PC-9 (cell line): ENCODE data around the gene DNAJC22. TPM values are rescaled to one million over a fixed set of nuclear protein-coding genes. Genes with fewer than 3 reads are reported as not detected.

Experiments used
- BruUV-seq: library from RNA; stranded (reverse); fragments of 400-500 nt; replicated peaks from 2 replicates; lab custom pipeline; 2021; lab: Mats Ljungman, UMichigan
- CTCF ChIA-PET: fragments of 300-600 bp; sonication (Branson Sonifier 250); formaldehyde crosslinking; loops from one replicate; lab custom pipeline; 2022; ENCODE audit warnings: antibody characterized with exemption; lab: Charles Lee
- POLR2A ChIA-PET: fragments of 300-600 bp; sonication (Branson Sonifier 250); formaldehyde crosslinking; loops from one replicate; lab custom pipeline; 2022; ENCODE audit warnings: antibody characterized with exemption; ENCODE audit not compliant: unreplicated experiment; lab: Charles Lee
- DNase-seq, 2 experiments: peaks; one replicate each; pipeline versions ENCODE4 v3.0.0 to v3.0.0-alpha.2; 2015 to 2022; ENCODE audit warnings: mixed read lengths in 1 of 2
- H2AFZ ChIP-seq: fragments of 200-600 bp; sonication (generic); 2 replicates; pipeline ENCODE4 v1.8.1; 2017; ENCODE audit warnings: antibody characterized with exemption
- H3F3A ChIP-seq: fragments of 200-600 bp; sonication (generic); 2 replicates; pipeline ENCODE4 v1.8.1; 2017; ENCODE audit warnings: antibody characterized with exemption, mild to moderate bottlenecking, low read depth; ENCODE audit not compliant: insufficient read depth
- H3K27ac ChIP-seq: fragments of 200-600 bp; sonication (generic); 2 replicates; pipeline ENCODE4 v1.6.1; 2016; ENCODE audit warnings: mixed run types
- H3K27me3 ChIP-seq: fragments of 200-600 bp; sonication (generic); 2 replicates; pipeline ENCODE4 v1.6.1; 2016; ENCODE audit warnings: low read depth, mixed run types; ENCODE audit not compliant: insufficient read depth
- H3K36me3 ChIP-seq: fragments of 200-600 bp; sonication (generic); 2 replicates; pipeline ENCODE4 v1.6.1; 2016; ENCODE audit warnings: low read depth, mixed run types
- H3K4me1 ChIP-seq: fragments of 200-600 bp; sonication (generic); replicated peaks from 2 replicates; pipeline ENCODE4 v1.6.1; 2016; ENCODE audit warnings: mixed run types; ENCODE audit not compliant: insufficient read depth
- H3K4me2 ChIP-seq: fragments of 200-600 bp; sonication (generic); 2 replicates; pipeline ENCODE4 v1.6.1; 2017; ENCODE audit warnings: mixed run types
- H3K4me3 ChIP-seq: fragments of 200-600 bp; sonication (generic); 2 replicates; pipeline ENCODE4 v1.6.1; 2016; ENCODE audit warnings: mixed run types
- H3K79me2 ChIP-seq: fragments of 200-600 bp; sonication (generic); 2 replicates; pipeline ENCODE4 v1.6.1; 2017; ENCODE audit warnings: low read depth, mixed run types
- H3K9me2 ChIP-seq: fragments of 200-600 bp; sonication (generic); 2 replicates; pipeline ENCODE4 v1.8.1; 2017; ENCODE audit warnings: mild to moderate bottlenecking; ENCODE audit not compliant: insufficient read depth
- H3K9me3 ChIP-seq: fragments of 200-600 bp; sonication (generic); 2 replicates; pipeline ENCODE4 v1.8.1; 2016; ENCODE audit warnings: low read depth; ENCODE audit not compliant: insufficient read depth
- H4K20me1 ChIP-seq: fragments of 200-600 bp; sonication (generic); 2 replicates; pipeline ENCODE4 v1.8.1; 2017; ENCODE audit not compliant: insufficient read depth
- EZH2 ChIP-seq: fragments of 200-600 bp; sonication (generic); IDR thresholded peaks from 2 replicates; pipeline ENCODE4 v1.8.0; 2017; ENCODE audit warnings: antibody characterized with exemption, low read depth
- intact Hi-C: fragments of 100-400 bp; cut with micrococcal nuclease; formaldehyde crosslinking; loops from one replicate; pipeline ENCODE4 v1.10.0; 2022; ENCODE audit not compliant: unreplicated experiment
- total RNA-seq: library from RNA; stranded (reverse); gene quantifications from 2 replicates; pipeline ENCODE4 v1.2.3, GENCODE V29; 2021
- TF ChIP-seq, protein P1 (sequence below): fragments of 200-600 bp; sonication (generic); conservative IDR thresholded peaks from 2 replicates; pipeline ENCODE4 v1.6.1; 2017; ENCODE audit warnings: mixed run types, antibody characterized with exemption, mild to moderate bottlenecking, moderate library complexity

DNAJC22 gene
- total RNA-seq, 1 experiment from 2014 or later = 3.7 TPM

DNA sequence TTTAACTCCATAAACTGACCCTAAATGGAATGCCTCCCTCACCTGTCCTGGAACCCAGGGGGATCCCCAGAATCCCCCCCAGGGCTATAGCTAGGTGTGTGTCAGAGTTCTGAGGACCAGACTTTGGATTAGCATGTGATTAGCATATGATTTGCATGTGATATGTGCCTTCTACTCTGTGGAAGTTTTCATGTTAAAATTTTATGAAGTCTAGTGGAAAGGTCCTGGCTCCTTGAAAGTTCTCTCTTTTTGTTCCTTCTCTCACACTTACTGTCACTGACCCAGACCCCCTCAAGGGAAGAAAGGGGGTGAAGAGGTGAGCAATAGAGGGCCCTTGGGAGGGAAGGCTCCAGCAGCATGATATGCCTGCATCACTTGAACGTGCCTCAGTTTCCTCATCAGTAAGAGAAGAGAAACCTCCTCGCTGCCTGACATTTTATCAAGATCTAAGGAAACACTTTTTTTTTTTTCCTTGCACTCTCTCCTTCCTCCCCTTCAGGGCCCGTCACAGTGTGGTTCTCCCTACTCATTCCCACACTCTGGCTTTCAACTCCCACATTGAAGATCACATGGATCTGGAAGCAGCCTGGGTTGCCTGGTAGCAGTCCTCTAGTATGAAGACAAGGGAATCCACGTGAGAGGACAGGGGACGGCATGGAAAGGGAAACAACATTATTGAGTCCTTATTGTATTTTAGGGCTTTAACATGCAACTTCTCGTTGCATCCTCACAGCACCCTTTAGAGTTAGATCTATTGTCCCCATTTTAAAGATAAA, 6.4 kb upstream of the DNAJC22 start:
- no peaks in the 10 kb centered on the region for H3K79me2 ChIP-seq
- H3F3A ChIP-seq = peaks cover 12% of the 10 kb centered on the region; the same call in 1 of the 2 replicates
- no peaks in the 10 kb centered on the region; the same call in 1 of the 2 replicates for H3K4me1 ChIP-seq
- H3K4me2 ChIP-seq = no peak overlapping the region
- POLR2A ChIA-PET = no interaction called here
- H4K20me1 ChIP-seq = no peaks in the 10 kb centered on the region
- peaks cover 25% of the 10 kb centered on the region for H3K27me3 ChIP-seq
- DNase-seq = no peak
- no peaks in the 10 kb centered on the region for H3K36me3 ChIP-seq
- no peaks in the 10 kb centered on the region for H3K9me3 ChIP-seq
- intact Hi-C loops = loop anchor here (5.0 kb wide), 1 partner anchor 278 kb away; the partner anchor contains the start of gene KMT2D
- no TSS peak for BruUV-seq
- H3K9me2 ChIP-seq = no peaks in the 10 kb centered on the region
- no peak overlapping the region for H3K27ac ChIP-seq
- CTCF ChIA-PET = interaction anchor here (0.6 kb wide), 1 partner anchor 7 kb away, joined by 4 read pairs; no protein-coding TSS in a partner anchor
- H3K4me3 ChIP-seq = no peak overlapping the region
- TF ChIP-seq, protein P1, sequence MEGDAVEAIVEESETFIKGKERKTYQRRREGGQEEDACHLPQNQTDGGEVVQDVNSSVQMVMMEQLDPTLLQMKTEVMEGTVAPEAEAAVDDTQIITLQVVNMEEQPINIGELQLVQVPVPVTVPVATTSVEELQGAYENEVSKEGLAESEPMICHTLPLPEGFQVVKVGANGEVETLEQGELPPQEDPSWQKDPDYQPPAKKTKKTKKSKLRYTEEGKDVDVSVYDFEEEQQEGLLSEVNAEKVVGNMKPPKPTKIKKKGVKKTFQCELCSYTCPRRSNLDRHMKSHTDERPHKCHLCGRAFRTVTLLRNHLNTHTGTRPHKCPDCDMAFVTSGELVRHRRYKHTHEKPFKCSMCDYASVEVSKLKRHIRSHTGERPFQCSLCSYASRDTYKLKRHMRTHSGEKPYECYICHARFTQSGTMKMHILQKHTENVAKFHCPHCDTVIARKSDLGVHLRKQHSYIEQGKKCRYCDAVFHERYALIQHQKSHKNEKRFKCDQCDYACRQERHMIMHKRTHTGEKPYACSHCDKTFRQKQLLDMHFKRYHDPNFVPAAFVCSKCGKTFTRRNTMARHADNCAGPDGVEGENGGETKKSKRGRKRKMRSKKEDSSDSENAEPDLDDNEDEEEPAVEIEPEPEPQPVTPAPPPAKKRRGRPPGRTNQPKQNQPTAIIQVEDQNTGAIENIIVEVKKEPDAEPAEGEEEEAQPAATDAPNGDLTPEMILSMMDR = no peak
- no peak for TF ChIP-seq EZH2
- no peak overlapping the region for H2AFZ ChIP-seq

DNA sequence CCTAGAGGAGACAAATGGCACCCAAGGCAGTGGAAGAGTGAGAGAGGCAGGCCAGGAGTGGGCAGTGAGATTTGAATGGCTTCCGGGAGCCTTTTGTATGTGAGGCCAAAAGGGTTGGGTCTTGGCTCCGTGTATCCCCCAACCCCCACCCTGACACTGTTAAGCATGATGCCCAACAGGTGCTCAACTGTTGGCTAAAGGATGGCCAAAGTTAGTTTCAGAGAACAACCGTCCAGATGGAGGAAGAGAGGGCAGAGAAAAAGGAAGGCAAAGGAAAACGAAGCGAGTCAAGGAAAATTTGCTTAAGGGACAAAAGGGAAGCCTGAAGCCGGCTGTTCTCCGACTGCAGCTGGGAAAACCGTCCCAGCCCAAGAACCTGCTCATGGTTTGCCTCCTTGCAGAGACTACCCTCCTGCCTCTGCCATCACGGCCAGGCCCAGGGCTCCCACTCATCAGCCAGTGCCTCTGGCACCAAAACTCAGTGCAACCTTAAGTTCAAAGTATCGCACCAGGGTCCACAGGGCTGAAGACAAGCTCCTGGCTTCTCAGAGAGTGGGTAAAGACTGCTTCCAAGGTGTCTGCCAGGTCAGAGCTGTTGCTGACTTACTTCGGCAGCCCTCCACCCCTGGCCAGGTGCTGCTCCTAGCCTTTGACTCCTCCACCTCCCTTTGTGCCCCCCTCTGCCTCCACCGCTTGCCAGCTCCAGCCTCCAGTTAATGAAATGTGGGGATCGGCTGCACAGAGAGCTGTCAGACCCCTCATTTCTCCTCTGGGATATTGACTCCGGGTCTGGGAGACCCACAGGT, 5.5 kb upstream of the DNAJC22 start:
- H3K4me2 ChIP-seq = no peak overlapping the region
- ChIA-PET POLR2A (no interaction called here), CTCF (interaction anchor here (0.5 to 1.0 kb wide), 2 partner anchors 53 to 191 kb away, joined by 3 to 7 read pairs; no protein-coding TSS in a partner anchor)
- no peaks in the 10 kb centered on the region for H3K36me3 ChIP-seq
- peaks cover 33% of the 10 kb centered on the region for H3K27me3 ChIP-seq
- H3K27ac ChIP-seq = no peak overlapping the region
- H3F3A ChIP-seq = peaks cover 12% of the 10 kb centered on the region; the same call in 1 of the 2 replicates
- no peak for DNase-seq
- H3K9me2 ChIP-seq = no peaks in the 10 kb centered on the region
- no peaks in the 10 kb centered on the region for H4K20me1 ChIP-seq
- no peaks in the 10 kb centered on the region for H3K79me2 ChIP-seq
- TF ChIP-seq EZH2 = no peak
- TF ChIP-seq, protein P1 = no peak
- intact Hi-C loops = loop anchor here (5.0 kb wide), 1 partner anchor 279 kb away; the partner anchor contains the start of gene KMT2D
- no peak overlapping the region for H2AFZ ChIP-seq
- no peak overlapping the region for H3K4me3 ChIP-seq
- peaks cover 8% of the 10 kb centered on the region for H3K4me1 ChIP-seq
- BruUV-seq = no TSS peak
- H3K9me3 ChIP-seq = no peaks in the 10 kb centered on the region

DNA sequence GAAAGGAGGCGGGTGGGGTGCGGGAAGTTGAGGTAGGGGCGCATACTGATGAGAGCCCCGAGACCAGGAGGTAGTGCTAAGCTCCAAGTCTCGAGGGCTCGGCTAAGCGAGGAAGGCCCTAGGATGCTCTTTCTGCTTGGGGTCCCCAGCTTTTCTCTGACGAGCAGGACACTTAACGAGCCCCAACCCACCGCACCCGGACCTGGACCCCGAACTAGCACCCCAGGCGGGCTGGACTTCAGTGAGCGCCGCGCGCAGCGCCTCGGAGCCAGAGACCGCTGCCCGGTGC, 5.0 kb upstream of the DNAJC22 start:
- H4K20me1 ChIP-seq = no peaks in the 10 kb centered on the region
- no peak overlapping the region for H3K4me3 ChIP-seq
- no peaks in the 10 kb centered on the region for H3K9me2 ChIP-seq
- intact Hi-C loops = loop anchor here (5.0 kb wide), 1 partner anchor 279 kb away; the partner anchor contains the start of gene KMT2D
- no peak for TF ChIP-seq EZH2
- TF ChIP-seq, protein P1 = no peak
- DNase-seq = no peak
- H3K4me2 ChIP-seq = no peak overlapping the region
- no peaks in the 10 kb centered on the region for H3K9me3 ChIP-seq
- no peaks in the 10 kb centered on the region for H3K79me2 ChIP-seq
- peaks cover 14% of the 10 kb centered on the region for H3K4me1 ChIP-seq
- H3K27ac ChIP-seq = no peak overlapping the region
- H3K27me3 ChIP-seq = peaks cover 38% of the 10 kb centered on the region
- no peak overlapping the region for H2AFZ ChIP-seq
- no peaks in the 10 kb centered on the region for H3K36me3 ChIP-seq
- BruUV-seq = no TSS peak
- ChIA-PET POLR2A (no interaction called here), CTCF (interaction anchor here (0.5 to 1.2 kb wide), 5 partner anchors 13 to 321 kb away, joined by 3 to 7 read pairs (median 3); no protein-coding TSS in a partner anchor)
- H3F3A ChIP-seq = peaks cover 12% of the 10 kb centered on the region; the same call in 1 of the 2 replicates
